Measurements from ENCODE around the gene CFAP65. TPM values are rescaled to one million over a fixed set of nuclear protein-coding genes. Genes with fewer than 3 reads are reported as not detected.

Gene CFAP65
- total RNA-seq, 2 experiments from 2014 or later, result not detected

DNA sequence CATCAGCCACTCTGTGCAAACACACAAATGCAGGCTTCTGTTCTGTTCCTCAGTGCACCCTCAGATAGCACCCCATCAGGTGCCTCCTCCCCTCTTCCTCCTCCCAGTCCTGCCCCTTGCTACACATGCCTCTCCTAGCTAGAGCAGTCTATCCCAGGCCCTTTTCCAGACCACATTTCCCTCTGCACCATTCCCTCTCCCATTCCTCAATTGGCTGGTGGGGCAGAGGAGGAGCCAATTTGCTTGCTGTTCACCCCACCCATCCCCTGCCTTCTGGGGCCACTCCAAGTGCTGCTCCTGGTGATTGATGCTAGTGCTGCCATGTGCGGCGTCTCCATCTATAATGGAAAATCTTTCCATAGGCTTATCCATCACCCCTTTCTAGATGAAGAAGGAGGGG, 5.4 kb downstream of the CFAP65 start:
- no peak overlapping the region for H3K4me3 ChIP-seq (ENCODE audit: low read length)
- Mint-ChIP-seq H3K27me3 (peaks cover 74% of the 10 kb centered on the region), H3K4me3 (no peak overlapping the region), H3K9me3 (no peaks in the 10 kb centered on the region), H3K27ac (no peak overlapping the region), H3K36me3 (ENCODE audit: low read depth) (no peaks in the 10 kb centered on the region), H3K4me1 (ENCODE audit: low read depth) (peaks cover 1% of the 10 kb centered on the region)
- intact Hi-C loops (cut with DNase I, micrococcal nuclease), result no loop called here
- peaks cover 15 to 48% of the 10 kb centered on the region in 2 experiments for H3K27me3 ChIP-seq (ENCODE audit: control insufficient read depth in 1 of 2, insufficient read depth in 2 of 2, low read length in 2 of 2)
- ChIA-PET CTCF (no interaction called here), POLR2A (no interaction called here)
- H3K9me3 ChIP-seq (ENCODE audit: control insufficient read depth in 1 of 2, insufficient read depth in 1 of 2, low read length in 2 of 2), result peaks cover 0 to 7% of the 10 kb centered on the region in 2 experiments
- H3K36me3 ChIP-seq (ENCODE audit: insufficient read depth, low read length), result no peaks in the 10 kb centered on the region
- DNase-seq (no peak), ATAC-seq (ENCODE audit: poor library complexity) (no peak)
- no peak overlapping the region for H3K27ac ChIP-seq (ENCODE audit: low read depth in 1 of 2, low read length in 2 of 2)
- H3K4me1 ChIP-seq (ENCODE audit: insufficient read depth, low read length), result no peaks in the 10 kb centered on the region
- TF ChIP-seq, protein P1, sequence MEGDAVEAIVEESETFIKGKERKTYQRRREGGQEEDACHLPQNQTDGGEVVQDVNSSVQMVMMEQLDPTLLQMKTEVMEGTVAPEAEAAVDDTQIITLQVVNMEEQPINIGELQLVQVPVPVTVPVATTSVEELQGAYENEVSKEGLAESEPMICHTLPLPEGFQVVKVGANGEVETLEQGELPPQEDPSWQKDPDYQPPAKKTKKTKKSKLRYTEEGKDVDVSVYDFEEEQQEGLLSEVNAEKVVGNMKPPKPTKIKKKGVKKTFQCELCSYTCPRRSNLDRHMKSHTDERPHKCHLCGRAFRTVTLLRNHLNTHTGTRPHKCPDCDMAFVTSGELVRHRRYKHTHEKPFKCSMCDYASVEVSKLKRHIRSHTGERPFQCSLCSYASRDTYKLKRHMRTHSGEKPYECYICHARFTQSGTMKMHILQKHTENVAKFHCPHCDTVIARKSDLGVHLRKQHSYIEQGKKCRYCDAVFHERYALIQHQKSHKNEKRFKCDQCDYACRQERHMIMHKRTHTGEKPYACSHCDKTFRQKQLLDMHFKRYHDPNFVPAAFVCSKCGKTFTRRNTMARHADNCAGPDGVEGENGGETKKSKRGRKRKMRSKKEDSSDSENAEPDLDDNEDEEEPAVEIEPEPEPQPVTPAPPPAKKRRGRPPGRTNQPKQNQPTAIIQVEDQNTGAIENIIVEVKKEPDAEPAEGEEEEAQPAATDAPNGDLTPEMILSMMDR (IDR thresholded peaks at IDR 0.05), result no peak

DNA sequence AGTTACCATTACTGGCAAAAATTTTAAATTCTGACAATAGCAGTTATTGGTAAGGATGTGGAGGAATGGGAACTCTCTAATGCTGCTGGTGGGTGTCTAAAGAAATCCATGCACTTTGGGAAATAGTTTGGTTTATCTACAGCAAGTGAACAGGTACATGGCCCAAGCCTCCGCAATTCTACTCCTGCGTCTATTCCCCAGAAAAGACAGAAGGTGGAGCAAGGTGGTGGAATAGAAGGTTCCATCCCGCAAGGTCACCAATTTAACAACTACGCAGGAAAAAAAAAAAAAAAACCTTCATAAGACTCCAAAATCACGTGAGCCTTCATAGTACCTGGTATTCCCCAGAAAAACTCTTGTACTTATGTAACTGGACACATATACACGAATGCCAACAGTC, 6.5 kb downstream of the CFAP65 start:
- POLR2A ChIA-PET, result no interaction called here
- Histone ChIP-seq H3K27ac (ENCODE audit: low read depth in 1 of 2, low read length in 2 of 2) (no peak overlapping the region), H3K36me3 (ENCODE audit: insufficient read depth, low read length) (no peaks in the 10 kb centered on the region), H3K27me3 (ENCODE audit: control insufficient read depth in 1 of 2, insufficient read depth in 2 of 2, low read length in 2 of 2) (peaks cover 9 to 38% of the 10 kb centered on the region in 2 experiments), H3K4me1 (ENCODE audit: insufficient read depth, low read length) (no peaks in the 10 kb centered on the region), H3K9me3 (ENCODE audit: control insufficient read depth in 1 of 2, insufficient read depth in 1 of 2, low read length in 2 of 2) (peaks cover 0 to 7% of the 10 kb centered on the region in 2 experiments), H3K4me3 (ENCODE audit: low read length) (no peak overlapping the region)
- CTCF ChIA-PET, result no interaction called here
- DNase-seq (no peak), ATAC-seq (ENCODE audit: poor library complexity) (no peak)
- intact Hi-C loops (cut with DNase I, micrococcal nuclease), result no loop called here
- Mint-ChIP-seq H3K9me3 (no peaks in the 10 kb centered on the region), H3K27ac (no peak overlapping the region), H3K27me3 (peaks cover 71% of the 10 kb centered on the region), H3K4me3 (no peak overlapping the region), H3K36me3 (ENCODE audit: low read depth) (no peaks in the 10 kb centered on the region), H3K4me1 (ENCODE audit: low read depth) (no peaks in the 10 kb centered on the region)
- TF ChIP-seq, protein P1 (IDR thresholded peaks at IDR 0.05), result no peak

DNA sequence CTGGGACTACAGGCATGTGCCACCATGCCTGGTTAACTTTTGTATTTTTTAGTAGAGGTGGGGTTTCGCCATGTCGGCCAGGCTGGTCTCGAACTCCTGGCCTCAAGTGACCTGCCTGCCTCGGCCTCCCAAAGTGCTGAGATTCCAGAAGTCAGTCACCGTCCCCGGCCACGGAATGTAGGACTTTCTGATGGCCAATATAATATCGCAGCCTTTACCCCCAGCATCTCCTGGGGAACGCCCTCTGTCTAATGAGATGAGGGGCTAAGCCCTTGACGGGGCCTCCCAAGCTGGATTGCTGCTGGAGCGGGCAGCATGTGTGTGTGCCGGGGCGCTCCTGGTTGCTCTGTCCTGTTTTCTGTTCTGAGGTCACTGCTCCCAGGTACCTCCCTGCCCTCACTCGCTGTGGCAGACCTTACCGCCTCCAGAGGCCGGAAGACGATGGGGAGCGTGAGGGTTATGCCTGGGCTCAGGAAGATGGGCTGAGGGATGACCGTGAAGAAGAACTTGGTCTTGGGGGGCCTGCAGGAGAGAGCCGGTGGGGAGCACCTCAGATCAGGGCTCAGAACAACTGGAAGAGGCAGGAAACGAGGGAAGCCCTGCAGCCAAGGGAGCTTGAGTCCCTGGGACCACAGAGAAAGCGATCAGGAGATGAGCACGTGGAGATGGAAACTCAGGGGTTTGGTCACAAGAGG, 9.1 kb downstream of the CFAP65 start:
- Mint-ChIP-seq H3K4me1 (ENCODE audit: low read depth) (no peaks in the 10 kb centered on the region), H3K9me3 (no peaks in the 10 kb centered on the region), H3K36me3 (ENCODE audit: low read depth) (no peaks in the 10 kb centered on the region), H3K27me3 (peaks cover 56% of the 10 kb centered on the region), H3K27ac (no peak overlapping the region), H3K4me3 (no peak overlapping the region)
- no peak for DNase-seq
- TF ChIP-seq, protein P1 (IDR thresholded peaks at IDR 0.05), result no peak
- Histone ChIP-seq H3K4me1 (ENCODE audit: insufficient read depth, low read length) (no peaks in the 10 kb centered on the region), H3K9me3 (ENCODE audit: control insufficient read depth in 1 of 2, insufficient read depth in 1 of 2, low read length in 2 of 2) (no peaks in the 10 kb centered on the region), H3K4me3 (ENCODE audit: low read length) (no peak overlapping the region), H3K27me3 (ENCODE audit: control insufficient read depth in 1 of 2, insufficient read depth in 2 of 2, low read length in 2 of 2) (peaks cover 3 to 25% of the 10 kb centered on the region in 2 experiments), H3K36me3 (ENCODE audit: insufficient read depth, low read length) (no peaks in the 10 kb centered on the region), H3K27ac (ENCODE audit: low read depth in 1 of 2, low read length in 2 of 2) (no peak overlapping the region)
- ATAC-seq (ENCODE audit: poor library complexity), result no peak
- CTCF ChIA-PET, result interaction anchor here (0.7 kb wide), 1 partner anchor 705 kb away, joined by 4 read pairs; no protein-coding TSS in a partner anchor
- POLR2A ChIA-PET, result no interaction called here
- intact Hi-C loops (cut with DNase I, micrococcal nuclease), result no loop called here
